GM12892 (cell line): ENCODE data around the gene OTX2.

Experiments
- POLR2A ChIP-seq: IDR thresholded peaks from 2 replicates; pipeline ENCODE4 v1.6.1; 2011; ENCODE audit warnings: low read depth, low read length, control low read depth
- POLR2AphosphoS5 ChIP-seq: IDR thresholded peaks from 2 replicates; pipeline ENCODE4 v1.6.1; 2011; ENCODE audit warnings: low read depth, low read length, control low read depth

DNA sequence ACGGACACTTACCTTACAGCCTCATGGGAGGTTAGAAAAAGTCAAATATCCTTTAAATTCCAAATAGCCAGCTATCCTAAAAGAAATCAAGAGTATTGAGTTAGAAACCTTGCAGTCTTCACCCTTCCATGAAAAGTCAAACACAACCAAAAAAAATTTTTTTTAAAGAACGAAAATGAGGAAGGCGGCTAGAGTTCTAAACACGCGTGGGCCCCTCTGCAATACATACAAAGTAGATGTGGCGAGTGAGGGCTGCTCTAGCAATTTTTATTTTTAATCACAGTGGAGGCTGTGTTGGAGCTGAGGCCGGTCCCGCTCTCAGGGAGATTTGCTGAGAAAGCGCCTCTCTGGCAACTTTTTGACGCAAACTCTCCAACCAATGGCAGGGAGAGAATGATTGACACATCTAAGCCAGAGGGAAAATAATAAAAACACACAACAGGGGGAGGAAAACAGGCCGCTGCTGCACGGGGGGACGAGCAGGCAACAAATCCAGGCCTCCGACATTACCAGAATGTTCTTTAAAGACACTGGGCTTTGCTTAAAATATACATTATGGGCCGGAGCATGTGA is at the start of gene OTX2:
- TF ChIP-seq POLR2A = no peak
- no peak for TF ChIP-seq POLR2AphosphoS5
